Hepatocyte (in vitro differentiated cells): ENCODE data around the gene EPS8L1.

Experiments used
- EZH2phosphoT487 ChIP-seq: fragments of 200-600 bp; sonication (generic); IDR thresholded peaks from one replicate; pipeline ENCODE4 v1.6.1; 2018; ENCODE audit warnings: antibody characterized with exemption, mild to moderate bottlenecking, low read depth, moderate library complexity; ENCODE audit not compliant: unreplicated experiment, severe bottlenecking
- TF ChIP-seq, protein P1 (sequence below): fragments of 200-600 bp; sonication (generic); IDR thresholded peaks from 2 replicates; pipeline ENCODE4 v1.5.1; 2016; ENCODE audit warnings: antibody characterized with exemption, mild to moderate bottlenecking; ENCODE audit not compliant: poor library complexity

- TF ChIP-seq, protein P1, sequence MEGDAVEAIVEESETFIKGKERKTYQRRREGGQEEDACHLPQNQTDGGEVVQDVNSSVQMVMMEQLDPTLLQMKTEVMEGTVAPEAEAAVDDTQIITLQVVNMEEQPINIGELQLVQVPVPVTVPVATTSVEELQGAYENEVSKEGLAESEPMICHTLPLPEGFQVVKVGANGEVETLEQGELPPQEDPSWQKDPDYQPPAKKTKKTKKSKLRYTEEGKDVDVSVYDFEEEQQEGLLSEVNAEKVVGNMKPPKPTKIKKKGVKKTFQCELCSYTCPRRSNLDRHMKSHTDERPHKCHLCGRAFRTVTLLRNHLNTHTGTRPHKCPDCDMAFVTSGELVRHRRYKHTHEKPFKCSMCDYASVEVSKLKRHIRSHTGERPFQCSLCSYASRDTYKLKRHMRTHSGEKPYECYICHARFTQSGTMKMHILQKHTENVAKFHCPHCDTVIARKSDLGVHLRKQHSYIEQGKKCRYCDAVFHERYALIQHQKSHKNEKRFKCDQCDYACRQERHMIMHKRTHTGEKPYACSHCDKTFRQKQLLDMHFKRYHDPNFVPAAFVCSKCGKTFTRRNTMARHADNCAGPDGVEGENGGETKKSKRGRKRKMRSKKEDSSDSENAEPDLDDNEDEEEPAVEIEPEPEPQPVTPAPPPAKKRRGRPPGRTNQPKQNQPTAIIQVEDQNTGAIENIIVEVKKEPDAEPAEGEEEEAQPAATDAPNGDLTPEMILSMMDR, result no peak
- no peak for TF ChIP-seq EZH2phosphoT487
Observed at GRCh38 chr19:55101261-55101660, 25.6 kb downstream of the EPS8L1 start.
